Activated T-cell treated with anti-CD3 and anti-CD28 coated beads, Interleukin-2, amount 50 U/mL, for 72 hours (primary cell): ENCODE measurements around the gene AKAP1. TPM values are rescaled to one million over a fixed set of nuclear protein-coding genes. Genes with fewer than 3 reads are reported as not detected.

Experiments used
- ATAC-seq, 2 donors: fragments of 150-1000 bp; cut with Tn5 transposase; replicated peaks in 1 of 2; 2 replicates each; pipeline ENCODE4 v1.10.0; 2021; ENCODE audit warnings: moderate library complexity in 2 of 2, mild to moderate bottlenecking in 1 of 2
- DNase-seq, 2 donors: peaks; one replicate each; pipeline ENCODE4 v3.0.0; 2021 to 2022; ENCODE audit warnings: mixed read lengths in 1 of 2
- H3K27ac Mint-ChIP-seq: one replicate; pipeline ENCODE4 v1.8.0; 2022; ENCODE audit warnings: mild to moderate bottlenecking, moderate library complexity, mixed read lengths
- H3K27me3 Mint-ChIP-seq: one replicate; pipeline ENCODE4 v1.8.0; 2022; ENCODE audit warnings: low read depth, mixed read lengths
- H3K36me3 Mint-ChIP-seq, 2 donors: one replicate each; pipeline ENCODE4 v1.8.0; 2022; ENCODE audit warnings: mixed read lengths in 2 of 2, mild to moderate bottlenecking in 1 of 2; ENCODE audit not compliant: insufficient read depth in 2 of 2
- H3K4me1 Mint-ChIP-seq: one replicate; pipeline ENCODE4 v1.8.0; 2022; ENCODE audit warnings: low read depth, mixed read lengths
- H3K4me3 Mint-ChIP-seq, 2 donors: one replicate each; pipeline ENCODE4 v1.8.0; 2022; ENCODE audit warnings: mild to moderate bottlenecking in 2 of 2, mixed read lengths in 2 of 2, moderate library complexity in 2 of 2
- H3K9me3 Mint-ChIP-seq, 2 donors: one replicate each; pipeline ENCODE4 v1.8.0; 2022; ENCODE audit warnings: mixed read lengths in 2 of 2
- total RNA-seq, 2 donors: library from RNA; stranded (reverse); gene quantifications; one replicate each; pipeline ENCODE4 v1.2.3, GENCODE V29; 2022

The AKAP1 gene, protein sequence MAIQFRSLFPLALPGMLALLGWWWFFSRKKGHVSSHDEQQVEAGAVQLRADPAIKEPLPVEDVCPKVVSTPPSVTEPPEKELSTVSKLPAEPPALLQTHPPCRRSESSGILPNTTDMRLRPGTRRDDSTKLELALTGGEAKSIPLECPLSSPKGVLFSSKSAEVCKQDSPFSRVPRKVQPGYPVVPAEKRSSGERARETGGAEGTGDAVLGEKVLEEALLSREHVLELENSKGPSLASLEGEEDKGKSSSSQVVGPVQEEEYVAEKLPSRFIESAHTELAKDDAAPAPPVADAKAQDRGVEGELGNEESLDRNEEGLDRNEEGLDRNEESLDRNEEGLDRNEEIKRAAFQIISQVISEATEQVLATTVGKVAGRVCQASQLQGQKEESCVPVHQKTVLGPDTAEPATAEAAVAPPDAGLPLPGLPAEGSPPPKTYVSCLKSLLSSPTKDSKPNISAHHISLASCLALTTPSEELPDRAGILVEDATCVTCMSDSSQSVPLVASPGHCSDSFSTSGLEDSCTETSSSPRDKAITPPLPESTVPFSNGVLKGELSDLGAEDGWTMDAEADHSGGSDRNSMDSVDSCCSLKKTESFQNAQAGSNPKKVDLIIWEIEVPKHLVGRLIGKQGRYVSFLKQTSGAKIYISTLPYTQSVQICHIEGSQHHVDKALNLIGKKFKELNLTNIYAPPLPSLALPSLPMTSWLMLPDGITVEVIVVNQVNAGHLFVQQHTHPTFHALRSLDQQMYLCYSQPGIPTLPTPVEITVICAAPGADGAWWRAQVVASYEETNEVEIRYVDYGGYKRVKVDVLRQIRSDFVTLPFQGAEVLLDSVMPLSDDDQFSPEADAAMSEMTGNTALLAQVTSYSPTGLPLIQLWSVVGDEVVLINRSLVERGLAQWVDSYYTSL
- 10 to 100 TPM; 19.6 to 23.1 TPM for total RNA-seq

GRCh38 chr17:57084802-57085447 lies at the start of gene AKAP1:
TSS of gene AKAP1 (plus strand) at chr17:57085246. CDS start at chr17:57105465, 20,219 bp downstream.
- peaks cover 62% of the 10 kb centered on the region for H3K4me1 Mint-ChIP-seq

GRCh38 chr17:57035971-57036481 lies 49.0 kb upstream of the AKAP1 start:
- DNase-seq (no peak), ATAC-seq (no peak)
- H3K9me3 Mint-ChIP-seq = no peaks in the 10 kb centered on the region
- H3K27ac Mint-ChIP-seq = no peak overlapping the region
- H3K4me3 Mint-ChIP-seq = no peak overlapping the region
- H3K36me3 Mint-ChIP-seq = no peaks in the 10 kb centered on the region
- H3K4me1 Mint-ChIP-seq = no peaks in the 10 kb centered on the region
- H3K27me3 Mint-ChIP-seq = peaks cover 41% of the 10 kb centered on the region

More at GRCh38 chr17:57084802-57085447, at the start of gene AKAP1:
- DNase-seq (peak; percentile 96 to 98), ATAC-seq (peak; percentile 93)
- Mint-ChIP-seq H3K27ac (peak within 1 kb of the TSS; percentile 89), H3K27me3 (peaks cover 13% of the 10 kb centered on the region), H3K4me3 (peak within 1 kb of the TSS; percentile 90 to 94), H3K9me3 (no peaks in the 10 kb centered on the region), H3K36me3 (no peaks in the 10 kb centered on the region)

DNA sequence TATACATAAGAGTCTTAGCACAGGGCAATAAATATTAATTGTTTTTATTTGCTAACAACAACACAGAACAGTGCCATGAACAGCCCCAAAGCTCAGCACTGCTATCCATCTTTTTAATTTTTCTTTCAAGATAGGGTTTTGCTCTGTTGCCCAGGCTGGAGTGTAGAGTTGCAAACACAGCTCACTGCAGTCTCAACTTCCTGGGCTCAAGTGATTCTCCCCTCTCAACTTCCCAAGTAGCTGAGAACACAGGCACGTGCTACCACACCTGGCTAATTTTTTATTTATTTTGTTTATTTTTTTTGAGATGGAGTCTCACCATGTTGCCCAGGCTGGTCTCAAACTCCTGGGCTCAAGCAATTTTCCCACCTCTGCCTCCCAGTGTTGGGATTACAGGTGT lies 47.6 kb upstream of the AKAP1 start:
- Mint-ChIP-seq H3K9me3 (no peaks in the 10 kb centered on the region), H3K4me3 (no peak overlapping the region), H3K27ac (no peak overlapping the region), H3K36me3 (no peaks in the 10 kb centered on the region), H3K27me3 (peaks cover 41% of the 10 kb centered on the region), H3K4me1 (no peaks in the 10 kb centered on the region)
- no peak for ATAC-seq
- DNase-seq = no peak

DNA sequence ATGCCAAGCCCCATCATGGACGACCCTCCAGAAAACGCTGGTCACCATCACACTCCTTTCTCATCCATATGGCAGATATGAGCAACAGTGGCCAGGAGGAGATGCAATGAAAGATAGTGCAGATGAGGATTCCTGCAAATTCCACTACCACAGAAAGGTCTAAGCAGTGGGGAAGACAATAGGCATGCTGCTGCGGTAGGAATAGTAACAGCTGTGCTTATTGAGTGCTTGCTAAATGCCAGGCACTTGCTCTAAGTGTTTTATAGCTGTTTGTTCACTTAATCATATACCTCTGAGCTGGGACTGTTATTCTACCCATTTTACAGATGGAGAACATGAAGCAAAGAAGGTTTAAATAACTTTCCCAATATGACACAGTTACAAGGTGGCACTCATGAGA lies 46.6 kb upstream of the AKAP1 start:
- Mint-ChIP-seq H3K9me3 (no peaks in the 10 kb centered on the region), H3K27me3 (peaks cover 52% of the 10 kb centered on the region)

GRCh38 chr17:57040571-57040970 lies 44.5 kb upstream of the AKAP1 start:
- Mint-ChIP-seq H3K4me1 (peaks cover 5% of the 10 kb centered on the region), H3K9me3 (no peaks in the 10 kb centered on the region), H3K36me3 (no peaks in the 10 kb centered on the region), H3K27ac (no peak overlapping the region), H3K4me3 (no peak overlapping the region), H3K27me3 (peaks cover 72% of the 10 kb centered on the region)
- DNase-seq = no peak
- ATAC-seq = no peak

More for the DNA sequence above, 46.6 kb upstream of the AKAP1 start:
- no peaks in the 10 kb centered on the region for H3K36me3 Mint-ChIP-seq
- no peak for DNase-seq
- H3K4me3 Mint-ChIP-seq = no peak overlapping the region
- ATAC-seq = no peak
- H3K27ac Mint-ChIP-seq = no peak overlapping the region
- H3K4me1 Mint-ChIP-seq = no peaks in the 10 kb centered on the region

- no peak for ATAC-seq
- Mint-ChIP-seq H3K4me1 (peaks cover 18% of the 10 kb centered on the region), H3K36me3 (no peaks in the 10 kb centered on the region), H3K4me3 (no peak overlapping the region), H3K9me3 (no peaks in the 10 kb centered on the region), H3K27me3 (peaks cover 73% of the 10 kb centered on the region), H3K27ac (no peak overlapping the region)
- DNase-seq = no peak
These were observed 41.8 kb upstream of the AKAP1 start for GRCh38 chr17:57043276-57043675.

GRCh38 chr17:57044976-57045867 lies 39.8 kb upstream of the AKAP1 start:
- H3K9me3 Mint-ChIP-seq = no peaks in the 10 kb centered on the region
- ATAC-seq = no peak
- no peaks in the 10 kb centered on the region for H3K36me3 Mint-ChIP-seq
- DNase-seq = peak in 1 of 2 donors; percentile 3
- peak overlapping the region; percentile 82 to 89 for H3K4me3 Mint-ChIP-seq
- H3K27me3 Mint-ChIP-seq = peaks cover 54% of the 10 kb centered on the region
- H3K27ac Mint-ChIP-seq = no peak overlapping the region
- H3K4me1 Mint-ChIP-seq = peaks cover 18% of the 10 kb centered on the region

DNA sequence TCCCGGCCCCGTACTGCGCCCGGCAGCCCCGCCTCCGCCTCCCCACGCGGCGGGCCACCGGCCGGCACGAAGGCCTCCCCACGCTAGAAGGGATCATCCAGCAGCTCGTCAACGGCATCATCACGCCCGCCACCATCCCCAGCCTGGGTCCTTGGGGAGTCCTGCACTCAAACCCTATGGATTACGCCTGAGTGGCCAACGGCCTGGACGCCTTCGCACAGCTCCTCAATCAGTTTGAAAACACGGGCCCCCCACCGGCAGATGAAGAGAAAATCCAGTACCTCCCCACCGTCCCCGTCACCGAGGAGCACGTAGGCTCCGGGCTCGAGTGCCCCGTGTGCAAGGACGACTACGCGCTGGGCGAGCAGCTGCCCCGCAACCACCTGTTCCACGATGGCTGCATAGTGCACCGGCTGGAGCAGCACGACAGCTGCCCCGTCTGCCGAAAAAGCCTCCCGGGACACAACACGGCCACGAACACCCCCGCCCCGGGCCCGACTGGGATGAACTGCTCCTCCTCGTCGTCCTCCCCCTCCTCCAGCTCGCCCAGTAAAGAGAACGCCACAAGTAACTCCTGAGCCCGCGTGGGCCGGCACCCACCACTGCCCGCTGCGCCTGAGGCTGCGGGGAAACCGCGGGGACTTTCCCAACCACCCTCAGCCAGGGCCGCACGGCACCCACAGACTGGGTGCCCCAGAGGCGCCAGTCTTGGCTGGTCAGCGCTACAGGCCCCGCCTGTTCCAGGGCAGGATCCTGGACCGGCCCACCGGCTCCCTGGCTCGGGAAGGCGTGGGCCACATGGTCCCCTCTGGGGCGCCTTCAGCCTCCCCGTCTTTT lies 39.0 kb upstream of the AKAP1 start:
- Mint-ChIP-seq H3K4me3 (peak overlapping the region; percentile 82 to 89), H3K9me3 (no peaks in the 10 kb centered on the region), H3K27ac (peak overlapping the region; percentile 16), H3K36me3 (no peaks in the 10 kb centered on the region), H3K27me3 (peaks cover 52% of the 10 kb centered on the region), H3K4me1 (peaks cover 18% of the 10 kb centered on the region)
- DNase-seq = peak; percentile 57 to 68
- peak; percentile 85 to 90 for ATAC-seq

DNA sequence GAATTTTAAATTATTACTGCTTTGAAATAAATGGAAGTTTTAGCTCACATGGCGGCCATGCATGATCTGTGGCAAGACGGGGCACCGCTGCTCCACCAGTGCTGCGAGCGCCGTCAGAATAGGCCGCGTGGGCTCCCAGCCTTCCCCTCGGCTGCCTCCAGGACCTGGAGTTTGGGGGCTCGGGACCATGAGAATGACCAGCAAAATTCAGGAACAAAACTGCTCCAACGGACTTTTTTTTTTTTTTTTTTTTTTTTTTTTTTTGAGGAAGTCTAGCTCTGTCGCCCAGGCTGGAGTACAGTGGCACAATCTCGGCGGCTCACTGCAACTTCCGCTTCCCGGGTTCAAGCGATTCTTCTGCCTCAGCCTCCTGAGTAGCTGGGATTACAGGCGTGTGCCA lies 38.3 kb upstream of the AKAP1 start:
- Mint-ChIP-seq H3K4me3 (peak overlapping the region; percentile 82 to 89), H3K27me3 (peaks cover 52% of the 10 kb centered on the region), H3K27ac (peak overlapping the region; percentile 16), H3K4me1 (peaks cover 18% of the 10 kb centered on the region), H3K36me3 (no peaks in the 10 kb centered on the region), H3K9me3 (no peaks in the 10 kb centered on the region)
- DNase-seq = no peak
- no peak for ATAC-seq

DNA sequence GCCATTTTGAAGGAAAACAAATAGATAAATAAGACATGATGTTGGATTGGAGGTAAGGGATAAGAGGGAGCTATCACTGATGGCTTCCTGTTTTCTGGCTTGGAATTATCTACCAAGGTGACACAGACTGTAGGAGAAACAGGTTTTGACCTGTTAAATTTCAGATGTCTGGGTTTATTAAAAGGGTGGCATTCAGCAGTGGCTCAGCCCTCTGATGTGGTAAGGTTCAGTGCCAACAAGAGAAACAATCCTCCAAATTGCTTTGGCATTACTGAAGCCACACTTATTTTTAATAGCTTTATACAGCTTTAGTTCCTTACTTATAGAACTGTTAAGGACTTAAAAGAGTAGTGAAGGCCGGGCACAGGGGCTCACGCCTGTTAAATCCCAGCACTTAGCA lies 37.0 kb upstream of the AKAP1 start:
- DNase-seq (no peak), ATAC-seq (no peak)
- no peak overlapping the region for H3K4me3 Mint-ChIP-seq
- peaks cover 18% of the 10 kb centered on the region for H3K4me1 Mint-ChIP-seq
- no peaks in the 10 kb centered on the region for H3K9me3 Mint-ChIP-seq
- no peak overlapping the region for H3K27ac Mint-ChIP-seq
- H3K36me3 Mint-ChIP-seq = no peaks in the 10 kb centered on the region
- H3K27me3 Mint-ChIP-seq = peaks cover 46% of the 10 kb centered on the region

DNA sequence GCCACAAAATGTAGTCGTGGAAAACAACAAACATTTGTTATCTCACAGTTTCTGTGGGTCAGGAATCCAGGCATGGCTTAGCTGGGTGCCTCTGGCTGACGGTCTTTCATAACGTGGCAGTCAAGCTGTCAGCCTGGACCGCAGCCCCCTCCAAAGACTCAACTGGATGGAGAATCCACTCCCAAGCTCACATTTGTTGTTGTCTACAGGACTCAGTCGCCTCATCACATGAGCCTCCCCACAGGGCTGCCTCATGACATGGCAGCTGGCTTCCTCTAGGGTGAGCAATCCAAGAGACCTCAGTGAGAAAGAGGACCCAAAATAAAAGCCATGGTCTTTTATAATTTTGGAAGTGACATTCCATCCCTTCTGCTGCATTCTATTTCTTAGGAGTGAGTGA lies 34.7 kb upstream of the AKAP1 start:
- Mint-ChIP-seq H3K4me1 (peaks cover 18% of the 10 kb centered on the region), H3K36me3 (no peaks in the 10 kb centered on the region), H3K9me3 (no peaks in the 10 kb centered on the region), H3K27ac (no peak overlapping the region), H3K4me3 (no peak overlapping the region), H3K27me3 (peaks cover 23% of the 10 kb centered on the region)
- ATAC-seq (no peak), DNase-seq (no peak)
